Stimulated activated CD8-positive, alpha-beta memory T cell treated with anti-CD3 and anti-CD28 coated beads, Interleukin-4, amount 100 ng/mL, for 24 hours (primary cell): Measurements from ENCODE around the gene FAM83F.

Source experiments
- DNase-seq: peaks from one replicate; pipeline ENCODE4 v3.0.0-alpha.2; 2020; ENCODE audit warnings: low read depth

Gene FAM83F

DNA sequence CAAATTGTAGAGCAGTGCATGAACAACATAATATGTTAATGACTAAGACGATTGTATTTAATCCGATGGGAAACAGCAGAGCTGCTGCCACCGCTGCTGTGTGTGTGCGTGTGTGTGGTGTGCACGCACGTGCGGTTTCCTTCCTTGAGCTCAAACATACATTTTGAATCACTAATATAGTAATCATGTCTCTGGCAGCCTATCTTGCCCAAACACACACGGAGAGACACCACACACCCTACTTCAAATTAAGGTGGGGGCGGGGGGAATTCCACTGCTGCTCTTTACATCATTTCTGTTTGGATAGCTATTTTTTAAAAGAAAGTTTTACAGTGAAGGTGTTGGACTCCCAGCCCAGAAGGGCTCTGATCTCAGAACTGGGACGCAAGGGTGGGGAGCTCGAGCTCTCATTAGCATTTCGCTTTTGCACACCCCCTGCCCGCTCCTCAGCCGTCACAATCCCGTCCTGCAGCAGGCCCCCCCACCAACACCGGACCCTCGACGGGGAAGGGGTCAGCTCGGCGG is 651 bp upstream of the FAM83F start:
- peak; percentile 18 for DNase-seq

DNA sequence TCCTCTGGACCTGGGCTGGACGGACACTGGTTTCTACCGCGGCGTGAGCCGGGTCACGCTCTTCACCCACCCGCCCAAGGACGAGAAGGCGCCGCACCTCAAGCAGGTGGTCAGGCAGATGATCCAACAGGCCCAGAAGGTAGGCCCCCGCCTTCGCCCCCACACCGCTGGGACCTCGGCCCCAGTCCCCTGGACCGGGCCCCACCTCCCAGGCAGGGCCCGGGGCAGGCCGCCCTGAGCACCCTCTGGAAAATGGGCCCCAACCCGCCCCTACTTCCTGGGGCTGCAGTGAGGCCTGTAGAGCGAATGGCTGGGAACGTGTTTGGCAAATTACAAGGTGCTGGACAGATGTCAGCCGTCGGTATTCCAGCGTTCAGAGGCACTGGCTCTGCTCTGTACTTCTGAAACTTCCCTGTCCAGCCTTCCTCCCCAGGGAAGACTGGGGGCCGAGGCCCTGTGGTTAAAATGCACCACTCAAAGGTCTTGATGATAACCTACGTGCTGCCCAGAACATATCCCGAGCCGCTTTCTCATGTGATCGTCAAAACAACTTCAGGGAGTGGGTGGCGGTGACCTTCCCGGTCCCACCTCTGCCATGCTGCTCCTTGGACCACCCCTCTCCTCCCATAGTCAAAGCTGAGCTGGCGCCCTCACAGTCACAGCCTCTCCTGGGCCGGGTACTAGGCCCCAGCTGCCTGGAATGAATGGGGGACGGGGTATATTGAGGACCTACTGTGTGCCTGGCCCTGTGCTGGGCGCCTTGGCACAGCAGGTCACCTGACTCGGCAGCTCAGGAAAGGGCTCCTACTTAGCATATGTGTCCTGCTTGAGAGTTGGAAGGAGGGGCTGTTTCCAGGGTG is 869 bp downstream of the FAM83F start:
- DNase-seq, result no peak

DNA sequence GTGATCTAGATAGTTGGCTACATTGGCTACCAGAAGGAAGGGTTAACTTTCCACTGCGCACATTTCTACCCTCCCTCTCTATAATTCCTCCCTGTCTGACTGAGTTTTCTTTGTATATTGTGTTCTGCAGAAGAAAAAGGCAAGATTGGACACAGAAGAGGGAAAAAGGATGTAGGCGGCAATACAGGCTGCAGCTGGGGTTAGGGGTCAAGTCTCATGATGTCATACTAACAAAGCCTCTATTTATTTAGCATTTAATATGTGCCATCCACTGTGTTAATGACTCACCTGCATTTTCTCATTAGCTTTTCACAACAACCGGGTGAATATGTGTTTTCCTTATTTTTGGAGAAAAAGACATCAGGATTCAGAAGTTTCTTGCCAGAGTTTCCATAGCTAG is 2.0 kb downstream of the FAM83F start:
- DNase-seq, result no peak

DNA sequence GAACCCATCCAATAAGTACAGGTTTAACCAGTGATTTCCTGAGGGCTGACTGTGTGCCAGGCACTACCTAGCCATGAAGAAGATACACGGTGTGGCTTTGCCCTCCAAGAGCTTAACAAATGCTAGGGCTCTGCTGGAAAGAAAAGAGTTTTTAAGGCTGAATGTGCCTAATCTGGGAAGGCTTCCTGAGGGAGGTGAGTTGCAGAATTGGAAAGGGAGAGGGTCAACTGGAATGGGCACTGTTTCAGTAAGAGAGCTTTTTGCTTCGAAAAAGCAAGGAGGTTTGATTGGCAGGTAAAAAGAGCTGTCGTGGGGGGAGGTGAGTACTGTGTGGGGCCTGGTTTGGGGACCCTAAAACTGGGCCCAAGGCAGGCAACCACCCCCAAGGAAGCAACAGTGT is 2.7 kb downstream of the FAM83F start:
- no peak for DNase-seq

DNA sequence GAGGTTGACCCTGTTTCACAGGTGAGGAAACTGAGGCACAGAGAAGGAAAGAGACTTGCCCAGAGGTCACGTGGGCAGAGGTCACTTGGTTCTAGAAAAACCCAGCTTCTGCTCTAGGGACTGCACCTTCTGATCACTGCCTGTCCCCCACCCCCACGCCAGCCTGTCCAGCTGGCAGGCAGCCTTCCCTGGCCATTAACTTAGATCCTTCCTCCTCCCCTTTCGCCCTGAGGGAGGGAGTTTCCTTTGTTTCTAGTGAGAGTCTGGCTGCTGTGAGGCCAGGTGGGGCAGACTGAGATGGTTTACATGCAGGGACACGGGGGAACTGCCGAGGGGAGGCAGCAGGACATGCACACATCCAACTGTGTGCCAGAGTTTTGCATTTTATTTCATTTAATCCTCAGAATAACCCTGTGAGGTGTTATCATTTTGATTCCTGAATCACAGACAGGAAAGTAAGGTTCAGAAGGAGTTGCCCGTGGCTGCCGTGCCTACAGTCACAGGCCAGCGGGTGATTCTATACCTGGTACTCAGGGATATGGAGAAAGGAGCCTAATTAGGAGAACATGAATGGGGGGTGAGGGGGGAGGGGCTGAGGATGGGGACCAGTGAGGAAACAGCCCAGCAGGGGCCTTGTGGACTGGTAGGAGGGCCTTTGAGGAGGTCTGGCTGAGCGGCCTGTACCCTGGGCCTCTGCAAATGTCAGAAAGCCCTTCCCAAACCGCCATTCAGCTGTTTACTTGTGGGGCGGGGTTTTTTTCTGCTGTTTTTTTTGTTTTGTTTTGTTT is 3.4 kb downstream of the FAM83F start:
- DNase-seq, result no peak

DNA sequence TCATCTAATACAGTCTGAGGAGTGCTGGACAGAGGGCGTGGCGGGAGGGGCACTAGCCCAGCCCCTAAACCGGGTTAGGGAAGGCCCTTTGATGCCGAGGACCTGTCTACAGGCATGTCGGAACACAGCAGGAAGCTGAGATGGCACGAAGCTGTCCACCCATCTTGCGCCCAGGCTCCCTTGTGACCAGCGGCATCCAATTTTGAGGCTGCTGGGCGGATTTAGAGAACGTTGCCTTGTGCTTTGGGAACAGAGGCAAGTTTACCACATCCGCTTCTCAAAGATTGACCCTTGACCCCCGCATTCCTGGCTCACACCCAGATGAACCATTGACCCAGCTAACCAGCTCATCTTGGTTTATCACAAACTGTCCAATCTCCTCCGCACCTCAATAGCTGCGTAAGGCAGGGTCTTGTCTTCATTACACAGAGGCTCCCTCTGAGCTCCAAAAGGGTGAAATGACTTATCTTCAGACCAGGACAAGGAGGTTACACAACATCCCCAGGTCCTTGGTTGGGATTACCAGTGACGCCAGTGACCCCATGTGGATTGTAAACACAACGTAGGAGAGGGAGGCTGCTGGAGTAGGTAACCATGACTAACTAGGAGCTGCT is 4.5 kb downstream of the FAM83F start:
- DNase-seq, result no peak

DNA sequence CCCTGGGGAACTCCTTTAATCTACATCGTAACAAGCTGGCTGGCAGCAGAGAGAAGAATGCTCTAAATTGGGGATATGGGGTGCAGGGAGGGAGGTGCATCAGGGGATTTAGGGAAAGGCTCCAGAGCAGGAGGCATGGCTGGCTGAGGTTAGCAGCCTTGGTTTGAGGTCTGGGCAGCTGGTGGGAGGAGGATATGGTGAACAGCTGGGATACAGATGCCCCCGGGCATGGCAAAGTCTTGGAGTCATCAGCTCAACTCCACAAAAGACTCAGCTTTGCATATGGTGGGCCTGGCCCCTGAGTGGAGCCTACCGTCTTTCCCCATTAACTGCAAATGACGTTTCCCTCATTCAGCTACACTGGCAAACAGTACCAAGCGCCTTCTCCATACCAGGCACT is 5.4 kb downstream of the FAM83F start:
- DNase-seq, result no peak

DNA sequence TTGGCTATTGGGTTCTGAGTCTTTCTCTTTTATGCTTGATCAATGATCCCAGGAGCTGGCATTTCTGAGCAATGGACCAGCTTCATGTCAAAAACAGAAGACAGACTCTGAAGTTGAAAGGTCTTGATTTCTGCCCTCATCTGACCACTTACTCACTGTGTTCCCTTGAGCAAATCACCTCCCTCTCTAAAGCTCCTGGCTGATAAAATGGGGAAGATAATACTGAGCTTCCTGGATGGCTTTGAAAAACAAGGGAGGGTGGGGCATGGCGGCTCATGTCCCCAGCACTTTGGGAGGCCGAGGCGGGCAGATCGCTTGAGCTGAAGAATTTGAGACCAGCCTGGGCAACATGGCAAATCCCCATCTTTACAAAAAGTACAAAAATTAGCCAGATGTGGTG is 6.4 kb downstream of the FAM83F start:
- DNase-seq, result no peak

DNA sequence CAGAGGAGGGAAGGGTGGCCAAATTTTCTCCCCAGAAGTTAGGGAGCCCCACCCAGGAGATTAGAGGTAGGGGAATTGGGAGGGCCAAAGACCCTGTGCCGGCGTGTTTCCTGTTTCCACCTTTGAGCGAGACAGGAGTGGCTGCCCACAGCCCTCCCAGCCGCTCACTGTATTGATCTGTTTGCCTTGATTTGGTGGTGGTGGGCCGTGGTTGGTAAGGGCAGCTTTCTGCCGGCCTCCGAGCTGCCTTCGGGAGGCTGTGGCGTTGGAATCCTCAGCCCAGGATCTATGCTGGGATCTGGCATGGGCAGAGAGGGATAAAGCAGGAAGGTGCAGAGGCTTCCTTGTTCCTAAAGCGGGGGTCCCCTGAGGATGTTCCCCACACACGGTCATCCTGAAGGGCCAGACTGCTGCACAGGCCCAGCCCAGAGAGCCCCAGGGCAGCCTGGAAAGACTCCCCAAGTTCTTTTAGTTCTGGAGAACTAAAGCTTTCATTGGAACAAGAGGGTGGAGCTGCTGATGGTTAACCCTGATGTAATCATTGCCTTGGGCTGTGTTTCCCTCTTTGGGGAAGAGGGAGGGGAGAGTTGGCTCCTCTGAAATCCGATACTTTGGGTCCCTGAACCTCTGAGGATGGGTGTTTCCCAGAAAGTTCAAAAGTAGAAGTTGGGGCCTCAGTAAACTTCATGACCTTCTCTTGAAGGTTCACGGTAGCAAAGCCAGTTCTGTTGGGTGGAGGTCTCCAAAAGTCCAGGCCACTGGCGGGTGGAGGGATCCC is 7.2 kb downstream of the FAM83F start:
- DNase-seq, result no peak

DNA sequence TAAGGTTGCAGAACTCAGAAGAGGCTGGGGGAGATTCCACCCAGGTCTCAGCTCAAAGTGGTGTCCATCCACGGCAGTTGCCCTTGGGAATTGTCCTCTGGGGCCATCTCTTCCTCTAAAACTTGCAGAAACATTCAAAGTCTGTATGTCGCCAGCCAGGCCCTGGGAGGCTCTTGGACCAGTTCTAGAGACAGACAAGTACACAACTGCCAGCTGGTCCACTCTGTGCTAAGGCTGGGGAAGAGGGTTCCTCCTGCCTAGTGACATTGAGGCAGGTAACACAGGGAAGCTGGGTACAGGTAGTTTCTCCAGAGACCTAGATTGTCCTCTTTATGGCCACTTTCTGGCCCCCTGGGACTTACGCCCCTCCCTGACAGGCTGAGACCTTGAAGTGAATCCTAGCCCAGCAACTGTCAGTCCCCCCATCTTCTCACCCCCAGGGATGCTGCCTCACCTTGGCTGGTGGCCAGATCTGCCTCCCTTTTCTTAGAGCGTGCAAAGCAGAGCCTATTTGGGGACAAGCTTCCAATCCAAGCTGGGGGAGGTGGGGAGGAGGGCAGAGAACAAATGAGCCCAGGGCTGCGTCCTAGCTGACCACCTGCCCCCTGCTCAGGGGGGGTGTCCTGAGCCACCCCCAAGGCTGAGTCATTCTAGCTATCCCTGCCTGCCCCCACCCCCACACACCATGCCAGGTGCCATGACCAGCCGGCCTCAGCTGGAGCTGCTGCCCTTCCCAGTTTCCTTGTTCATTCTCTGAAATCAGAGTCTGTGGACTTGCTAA is 8.4 kb downstream of the FAM83F start:
- DNase-seq, result no peak

DNA sequence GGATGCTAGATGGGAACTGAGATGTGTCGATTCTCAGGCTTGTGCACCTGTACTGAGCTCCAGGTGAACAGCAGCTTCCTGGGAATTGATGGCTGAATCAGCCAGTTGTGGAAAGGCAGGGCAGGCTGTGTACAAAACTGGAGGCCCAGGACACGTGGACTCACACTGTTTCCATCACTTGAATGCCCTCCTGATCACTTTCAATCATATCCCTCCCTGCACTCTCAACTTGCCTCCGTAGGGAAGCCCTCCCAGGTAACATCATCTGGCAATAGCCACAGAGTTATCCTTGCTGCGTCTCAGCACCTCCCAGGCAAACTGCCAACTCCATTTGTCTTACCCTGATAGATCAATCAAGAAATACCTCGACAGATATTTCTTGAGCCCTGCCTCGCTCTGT is 10.1 kb downstream of the FAM83F start:
- DNase-seq, result no peak

DNA sequence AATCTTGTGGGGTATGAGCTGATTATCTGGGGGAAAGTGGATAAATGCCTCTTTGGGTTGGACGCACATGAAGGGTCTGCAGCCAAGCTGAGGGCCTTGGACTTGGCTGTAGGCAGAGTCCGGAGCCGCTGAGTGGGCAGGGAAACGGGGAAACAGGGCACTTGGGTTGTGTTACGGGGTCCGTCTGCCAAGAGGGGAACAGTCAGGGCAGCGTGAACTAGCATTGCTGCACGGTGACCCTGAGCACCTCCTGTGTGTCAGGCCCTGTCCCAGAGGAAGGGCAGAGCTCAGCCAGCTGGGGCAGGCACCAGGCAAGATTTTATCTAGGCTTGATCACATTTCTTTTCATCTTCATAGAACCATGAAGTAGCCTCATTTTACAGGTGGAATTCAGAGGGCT is 11.9 kb downstream of the FAM83F start:
- no peak for DNase-seq

DNA sequence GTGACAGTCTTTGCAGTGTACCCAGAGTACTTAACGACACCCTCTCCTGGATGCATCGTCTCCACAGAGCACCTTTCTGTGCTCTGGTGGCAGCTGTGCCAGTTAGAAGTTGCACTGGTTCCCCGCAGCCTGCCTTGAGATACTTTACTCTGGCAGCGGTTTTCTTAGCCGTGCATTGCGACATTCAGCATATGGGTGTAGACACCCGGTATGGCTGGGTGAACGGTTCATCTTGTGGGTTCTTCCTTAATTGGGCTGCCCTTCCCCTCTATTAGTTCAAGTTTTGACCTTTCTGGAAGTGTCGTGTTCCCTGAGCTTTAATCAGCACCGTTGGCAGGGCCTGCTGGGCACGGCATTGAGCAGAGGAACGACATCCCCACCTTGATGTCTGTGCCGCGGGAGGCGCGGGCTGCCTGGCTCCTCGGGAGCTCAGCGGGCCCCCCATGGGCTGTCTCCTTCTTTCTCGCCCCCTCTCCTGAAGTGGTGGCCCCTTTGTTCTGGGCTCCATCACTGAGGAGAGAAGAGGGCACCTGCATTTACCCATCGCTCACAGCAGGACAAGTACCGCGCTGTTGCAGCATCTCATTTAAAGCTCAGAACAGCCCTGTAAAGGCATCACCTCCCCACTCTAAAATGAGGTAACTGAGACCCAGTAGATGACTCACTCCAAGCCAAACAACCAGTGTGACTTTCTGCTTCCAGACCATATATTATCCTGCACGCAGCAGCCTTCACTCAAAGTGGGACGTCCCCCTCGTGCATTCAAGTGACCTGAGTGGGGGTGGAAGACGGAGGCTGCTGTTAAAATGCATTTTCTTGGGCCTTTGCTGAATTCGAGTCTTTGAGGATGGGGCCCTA is 13.3 kb downstream of the FAM83F start:
- DNase-seq, result no peak

DNA sequence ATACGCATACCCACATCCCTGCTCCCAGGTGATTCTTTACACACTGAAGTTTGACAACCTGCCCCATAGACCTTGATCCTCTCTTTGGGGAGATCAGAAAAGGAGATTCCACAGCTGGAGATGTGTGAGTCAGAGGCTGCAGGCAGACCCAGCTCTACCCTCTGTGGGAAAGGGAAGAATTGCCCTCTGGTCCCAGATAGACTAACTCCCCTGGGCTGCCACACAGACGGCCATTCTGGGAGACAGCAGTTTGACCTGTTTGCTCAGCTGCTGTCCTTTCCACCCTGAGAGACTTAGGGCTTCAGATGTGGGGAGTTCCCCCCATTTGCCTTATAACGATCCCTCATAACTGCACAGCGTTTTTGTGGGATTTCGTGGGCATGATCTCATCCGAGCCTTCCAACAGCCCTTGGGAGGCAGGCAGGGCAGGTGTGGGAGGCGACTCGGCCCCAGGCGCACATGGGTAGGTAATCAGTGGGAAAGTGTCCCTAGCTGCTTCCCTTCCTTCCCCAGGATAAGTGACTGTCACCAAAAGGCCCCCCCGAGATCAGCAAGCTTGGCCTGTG is 14.1 kb downstream of the FAM83F start:
- no peak for DNase-seq

DNA sequence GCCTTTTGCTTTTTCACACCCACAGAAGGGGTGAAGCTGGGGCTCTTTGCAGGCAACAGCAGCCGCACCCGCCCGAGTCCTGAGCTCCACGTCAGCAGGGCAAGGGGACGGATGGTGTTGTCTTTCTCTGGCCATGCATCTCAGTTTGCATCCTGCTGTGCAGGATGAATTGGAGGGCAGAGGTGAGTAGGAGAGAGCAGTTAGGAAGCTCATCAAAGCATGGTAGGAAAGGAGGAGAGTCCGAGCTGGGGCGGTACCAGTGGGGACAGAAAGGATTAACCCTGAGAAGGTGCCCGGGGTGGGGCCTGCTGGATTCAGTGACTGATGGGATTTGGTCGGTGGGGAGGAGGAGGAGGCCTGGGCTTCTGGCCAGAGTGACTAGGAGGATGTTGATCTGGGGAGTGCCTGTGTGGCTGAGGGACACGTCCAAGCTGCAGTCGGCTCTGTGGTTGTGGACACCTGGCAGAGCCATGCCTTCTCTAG is 14.6 kb downstream of the FAM83F start:
- no peak for DNase-seq

DNA sequence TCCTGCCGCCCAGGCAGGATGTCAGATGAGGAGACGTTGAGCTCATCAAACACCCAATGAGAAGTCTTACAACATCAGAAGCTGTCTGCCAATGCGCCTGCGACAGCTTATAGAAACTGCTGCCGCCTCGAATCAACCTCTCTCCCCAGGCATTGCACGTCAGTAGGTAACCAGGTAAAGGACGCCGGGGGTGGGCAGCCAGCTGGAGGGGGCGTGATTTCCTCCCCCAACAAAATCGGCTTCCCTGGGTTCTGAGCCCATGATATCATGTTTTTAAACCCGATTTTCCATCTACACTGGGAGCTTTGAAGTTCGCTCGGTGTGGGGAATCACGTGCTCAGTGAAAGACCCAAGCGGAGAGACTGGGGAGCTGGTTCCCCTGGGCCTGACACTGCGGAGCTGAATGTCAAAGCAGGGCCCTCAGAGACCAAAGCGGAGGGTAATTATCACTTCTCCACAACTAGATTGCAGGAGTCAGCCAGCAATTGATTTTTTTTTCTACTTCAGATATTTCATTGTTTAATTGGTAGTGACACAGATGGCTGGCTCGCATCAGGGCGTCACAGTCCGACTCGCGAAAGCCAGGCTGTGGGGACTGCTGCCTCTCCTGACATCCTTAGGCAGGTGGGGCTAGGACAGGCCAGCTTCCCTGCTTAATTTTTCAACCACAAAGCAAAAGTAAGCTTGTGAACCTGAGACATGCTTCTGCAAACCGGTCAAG is 15.4 kb downstream of the FAM83F start:
- DNase-seq, result no peak

DNA sequence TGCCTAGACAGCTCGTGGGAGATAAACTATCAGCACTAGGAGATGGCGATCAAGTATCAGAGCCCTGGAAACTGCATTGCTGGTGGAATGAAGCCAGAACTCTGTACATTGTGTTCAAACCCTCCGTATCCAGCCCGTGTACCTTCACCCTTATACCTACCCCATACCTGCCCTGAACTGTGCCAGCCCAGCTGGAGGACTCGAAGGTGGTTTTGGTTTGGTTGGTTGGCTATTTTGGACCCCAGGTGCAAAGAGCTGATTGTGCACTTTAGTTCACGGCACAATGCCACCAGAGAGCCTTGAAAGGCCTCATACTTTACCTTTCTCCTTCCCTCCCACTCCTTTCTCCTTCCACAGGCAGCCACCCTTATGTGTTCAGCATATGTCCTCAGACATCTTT is 16.0 kb downstream of the FAM83F start:
- DNase-seq, result no peak

DNA sequence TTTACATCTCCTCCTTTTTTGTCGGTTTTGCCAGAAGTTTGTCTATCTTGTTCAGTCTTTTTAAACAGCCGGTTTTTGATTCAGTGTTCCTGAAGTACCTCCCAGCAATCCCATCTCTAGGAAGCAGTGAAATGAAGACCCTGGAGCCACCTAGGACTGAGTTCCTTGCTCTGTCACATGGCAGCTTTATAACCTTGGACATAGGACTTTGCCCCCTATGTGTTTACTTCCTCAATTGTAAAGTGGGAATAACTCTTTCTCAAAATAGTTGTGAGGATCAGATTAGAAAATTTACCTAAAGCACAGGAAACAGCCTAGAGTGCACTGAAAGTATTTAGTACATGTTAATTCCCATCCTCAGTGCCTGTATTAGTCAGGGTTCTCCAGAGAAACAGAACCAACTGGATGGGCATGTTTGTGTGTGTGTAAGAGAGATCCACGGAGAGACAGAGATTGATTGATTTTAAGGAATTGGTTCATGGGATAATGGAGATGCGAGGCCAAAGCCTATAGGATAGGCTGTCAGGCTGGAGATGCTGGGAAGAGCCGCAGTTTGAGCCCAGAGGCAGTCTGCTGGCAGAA is 20.0 kb downstream of the FAM83F start:
- DNase-seq, result no peak
